Measurements from ENCODE around the gene C3orf33. TPM values are rescaled to one million over a fixed set of nuclear protein-coding genes. Genes with fewer than 3 reads are reported as not detected.

The C3orf33 gene
- total RNA-seq, 1 donor from 2014 or later, result 2.0 TPM

DNA sequence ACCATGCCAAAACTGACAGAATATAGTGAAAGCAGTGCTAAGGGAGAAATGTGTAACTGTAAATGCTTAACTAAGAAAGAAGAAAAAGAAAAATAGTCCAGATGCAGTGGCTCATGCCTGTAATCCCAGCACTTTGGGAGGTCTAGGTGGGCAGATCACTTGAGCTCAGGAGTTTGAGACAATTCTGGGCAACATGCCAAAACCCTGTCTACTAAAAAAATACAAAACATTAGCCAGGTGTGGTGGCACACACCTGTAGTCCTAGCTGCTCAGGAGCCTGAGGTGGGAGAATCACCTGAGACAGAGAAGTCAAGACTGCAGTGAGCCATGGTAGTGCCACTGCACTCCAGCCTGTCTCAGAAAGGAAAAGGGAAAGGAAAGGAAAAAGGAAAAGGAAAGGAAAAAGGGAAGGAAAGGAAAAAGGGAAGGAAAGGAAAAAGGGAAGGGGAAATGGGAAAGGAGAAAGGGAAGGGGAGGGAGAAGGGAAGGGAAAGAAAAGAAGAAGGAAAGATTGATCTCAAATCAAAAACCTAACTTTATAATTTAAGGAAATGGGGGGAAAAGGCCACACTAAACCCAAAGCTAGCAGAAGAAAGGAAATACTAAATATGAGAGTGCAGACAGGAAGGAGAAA lies 20.3 kb downstream of the C3orf33 start:
- no peak for DNase-seq

GRCh38 chr3:155782390-155782953 lies 23.6 kb downstream of the C3orf33 start:
- no peak for DNase-seq

- no peak for DNase-seq
These were observed 25.8 kb downstream of the C3orf33 start for GRCh38 chr3:155780291-155780690.

DNA sequence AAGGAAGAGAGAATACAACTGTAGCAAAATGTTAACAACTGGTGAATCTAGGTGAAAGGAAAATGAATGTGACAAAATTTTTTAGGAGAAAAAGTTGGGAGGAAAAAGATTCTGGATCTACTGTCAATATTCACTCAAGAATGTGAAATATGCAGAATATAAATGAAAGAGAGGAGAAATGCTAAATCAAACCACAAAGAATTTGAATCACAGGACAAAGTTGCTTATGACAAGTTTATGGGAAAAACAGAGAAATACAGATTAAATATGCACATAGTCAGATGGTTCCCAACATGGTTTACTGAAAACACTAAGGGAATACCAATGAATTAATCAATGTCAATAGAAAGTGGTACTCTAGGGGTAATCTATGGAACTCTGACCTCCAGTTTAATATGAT lies 27.6 kb downstream of the C3orf33 start:
- DNase-seq, result no peak

DNA sequence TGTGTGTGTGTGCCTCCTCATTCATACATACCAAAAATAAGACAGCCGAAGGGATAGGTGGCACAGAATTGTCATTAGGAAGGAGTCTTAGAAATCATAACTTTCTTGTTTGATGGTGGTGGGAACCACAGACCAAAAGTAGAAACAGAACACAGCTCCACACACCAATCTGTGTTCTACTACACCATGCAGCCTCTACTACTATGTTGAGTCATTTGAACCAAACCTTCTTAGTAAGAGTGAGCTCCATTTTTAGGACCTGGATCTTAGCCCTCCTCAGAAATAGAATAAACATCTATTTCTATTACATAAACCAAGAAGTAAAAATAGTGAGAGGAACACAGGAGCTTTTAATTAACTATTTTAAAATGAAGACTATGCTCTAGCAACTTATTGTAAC lies 33.3 kb downstream of the C3orf33 start:
- DNase-seq, result no peak

GRCh38 chr3:155771126-155771525 lies 35.0 kb downstream of the C3orf33 start:
- DNase-seq, result no peak

DNA sequence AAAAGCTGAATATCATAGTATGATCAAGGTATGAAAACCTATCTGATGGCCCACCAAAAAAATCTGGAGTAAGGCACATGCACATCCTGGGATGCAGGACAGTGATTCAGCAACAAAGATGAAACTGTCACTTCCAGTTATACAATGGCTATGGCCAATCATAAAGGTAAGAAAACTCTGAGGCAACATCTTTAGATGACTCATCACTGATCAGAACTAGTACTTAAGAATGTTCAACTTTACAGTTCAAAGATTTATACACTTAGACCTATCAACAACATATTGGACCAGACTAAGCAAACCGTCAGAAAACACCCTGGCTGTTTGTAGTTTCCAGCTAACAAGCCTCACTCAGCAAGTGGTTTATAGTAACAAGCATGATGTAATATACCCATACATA lies 39.9 kb downstream of the C3orf33 start:
- no peak for DNase-seq

DNA sequence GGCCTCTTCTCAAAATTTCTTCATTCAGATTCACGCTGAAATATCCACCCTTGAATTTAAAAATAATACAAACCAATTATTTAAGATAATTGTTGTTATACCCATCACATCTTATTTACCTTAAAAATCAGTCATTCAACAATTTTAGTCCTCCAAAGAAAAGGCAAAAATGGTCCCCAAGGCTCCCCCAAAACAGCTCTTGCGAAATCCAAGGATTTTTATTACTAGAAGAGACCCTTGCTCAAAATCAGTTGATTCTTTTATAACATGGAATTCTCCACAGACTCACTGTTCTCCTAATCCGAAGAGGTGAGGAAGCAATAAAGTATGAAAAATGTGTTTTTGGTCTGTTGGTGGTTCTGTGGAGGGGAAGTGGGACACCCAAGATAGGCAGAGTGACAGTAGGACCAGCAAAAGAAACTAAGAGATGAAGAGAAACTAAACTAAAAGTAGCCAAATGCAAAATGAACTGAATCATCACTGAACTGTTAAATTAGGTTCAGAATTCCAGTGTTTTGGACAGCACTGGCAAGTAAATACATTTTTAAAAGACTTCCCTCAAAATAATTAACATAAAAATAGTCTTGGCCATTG lies 42.1 kb downstream of the C3orf33 start:
- DNase-seq, result no peak

GRCh38 chr3:155760653-155761052 lies 45.4 kb downstream of the C3orf33 start:
- no peak for DNase-seq

DNA sequence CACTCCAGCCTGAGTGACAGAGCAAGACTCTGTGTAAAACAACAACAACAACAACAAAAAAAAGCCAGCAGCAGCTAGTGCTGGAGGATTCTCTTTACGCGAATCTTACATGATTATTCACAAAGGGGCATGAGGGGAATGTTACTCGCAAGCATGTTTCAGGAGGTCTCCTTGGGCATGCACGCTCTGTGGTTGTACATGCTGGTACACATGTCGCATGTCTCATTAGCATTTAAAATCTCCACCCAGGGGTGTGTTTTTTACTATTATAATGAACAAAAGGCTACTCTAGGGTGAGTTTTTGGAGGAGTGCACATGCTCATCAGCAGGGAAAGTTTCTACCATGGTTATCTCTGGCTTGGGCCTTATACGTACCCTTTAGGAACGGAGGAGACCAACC lies 48.5 kb downstream of the C3orf33 start:
- DNase-seq, result no peak

DNA sequence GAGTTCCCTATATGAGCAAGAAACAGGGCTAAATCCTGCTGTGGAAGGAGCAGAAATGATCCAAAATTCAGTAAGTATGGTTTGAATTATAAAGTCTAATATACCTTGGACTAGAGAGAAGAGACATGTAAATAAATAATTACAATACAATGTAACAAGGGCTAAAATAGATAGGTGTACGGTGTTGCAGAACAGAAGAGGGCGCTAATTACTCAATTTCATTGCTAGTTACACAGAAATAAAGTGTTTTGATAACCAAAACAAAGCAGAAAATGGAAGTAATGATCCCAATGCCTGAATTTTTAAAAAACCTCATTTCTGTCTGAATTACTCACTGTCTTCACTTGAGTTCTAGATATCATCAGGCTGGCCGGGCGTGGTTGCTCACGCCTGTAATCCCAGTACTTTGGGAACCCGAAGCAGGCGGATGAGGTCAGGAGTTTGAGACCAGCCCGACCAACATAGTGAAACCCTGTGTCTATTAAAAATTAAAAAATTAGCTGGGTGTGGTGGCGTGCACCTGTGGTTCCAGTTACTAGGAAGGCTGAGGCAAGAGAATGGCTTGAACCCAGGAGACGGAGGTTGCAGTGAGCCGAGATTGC lies 52.9 kb downstream of the C3orf33 start:
- peak; percentile 61 for DNase-seq

DNA sequence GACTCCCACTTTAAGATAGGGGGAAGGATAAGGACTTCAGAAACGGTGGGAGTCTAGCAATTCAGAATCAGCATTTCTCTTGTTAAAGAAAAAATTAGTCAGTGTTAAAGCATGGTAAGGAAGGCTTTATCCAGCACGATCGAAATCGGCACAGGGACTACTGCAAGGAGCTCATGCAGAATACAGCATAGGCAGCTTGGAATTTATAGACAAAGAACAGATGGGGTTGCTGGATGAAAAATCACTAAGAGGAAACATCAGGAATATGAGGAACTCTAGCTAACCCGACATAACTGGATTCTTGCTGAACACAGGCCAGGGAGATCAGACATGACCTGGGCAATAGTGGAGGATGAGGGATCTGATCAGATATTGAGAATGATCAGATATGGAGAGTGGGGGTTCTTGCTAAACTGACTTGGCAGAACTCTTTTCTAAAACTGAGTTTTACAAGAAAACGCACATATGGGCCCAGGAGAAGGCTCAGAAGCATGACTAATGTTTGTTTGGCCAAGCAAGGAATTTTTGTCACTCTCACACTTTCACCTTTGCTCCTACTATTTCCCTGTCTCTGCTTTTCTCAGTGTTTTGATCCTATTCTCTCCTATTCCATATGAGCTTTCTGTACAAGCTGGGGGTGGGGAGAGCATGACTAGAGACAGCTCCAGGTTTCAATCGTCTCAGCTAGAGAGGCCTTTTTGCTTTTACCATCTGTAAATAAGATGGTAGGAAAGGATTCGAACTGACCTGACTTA lies 57.3 kb downstream of the C3orf33 start:
- DNase-seq, result no peak

GRCh38 chr3:155747946-155748290 lies 58.2 kb downstream of the C3orf33 start:
- DNase-seq, result no peak

DNA sequence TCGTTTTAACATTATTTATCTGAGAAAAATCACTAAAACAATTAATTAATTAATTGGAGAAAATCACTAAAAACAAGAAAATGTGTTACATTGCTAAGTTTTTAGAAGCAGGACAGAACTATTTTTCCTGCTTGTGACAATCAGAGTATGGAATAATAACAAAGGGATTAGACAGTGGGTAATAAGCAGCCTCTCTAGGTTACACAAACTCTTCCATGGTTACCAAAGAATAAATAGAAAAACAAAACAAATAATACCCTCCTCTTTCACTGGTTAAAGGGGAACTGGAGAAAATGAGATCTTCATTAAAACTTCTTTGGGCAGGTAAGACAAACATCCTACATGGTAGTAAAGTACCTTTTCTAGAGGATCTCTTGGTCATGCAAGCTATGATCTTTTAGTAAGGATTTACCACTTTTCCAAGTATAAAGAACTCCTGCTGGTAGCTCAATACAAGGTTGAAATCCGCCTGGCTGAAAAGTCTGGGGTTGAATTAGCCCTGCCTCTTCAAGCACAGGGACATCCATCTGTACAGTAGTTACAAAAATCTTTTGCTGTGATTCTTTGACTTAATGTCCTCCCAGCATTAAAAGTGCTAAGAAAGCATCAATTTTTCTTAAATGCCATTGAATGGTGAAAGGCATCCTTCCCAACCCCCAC lies 58.7 kb downstream of the C3orf33 start:
- DNase-seq, result no peak

GRCh38 chr3:155746703-155747102 lies 59.4 kb downstream of the C3orf33 start:
- no peak for DNase-seq

GRCh38 chr3:155745795-155746550 lies 60.1 kb downstream of the C3orf33 start:
- peak; percentile 37 for DNase-seq

- DNase-seq, result peak; percentile 68
These were observed 61.3 kb downstream of the C3orf33 start, which contains the start of gene PLCH1 for GRCh38 chr3:155744626-155745324. Gene PLCH1 (minus strand): TSS chr3:155745071. CDS start chr3:155704224, 40,847 bp downstream.

GRCh38 chr3:155744010-155744625 lies 62.0 kb downstream of the C3orf33 start:
- peak; percentile 40 for DNase-seq

DNA sequence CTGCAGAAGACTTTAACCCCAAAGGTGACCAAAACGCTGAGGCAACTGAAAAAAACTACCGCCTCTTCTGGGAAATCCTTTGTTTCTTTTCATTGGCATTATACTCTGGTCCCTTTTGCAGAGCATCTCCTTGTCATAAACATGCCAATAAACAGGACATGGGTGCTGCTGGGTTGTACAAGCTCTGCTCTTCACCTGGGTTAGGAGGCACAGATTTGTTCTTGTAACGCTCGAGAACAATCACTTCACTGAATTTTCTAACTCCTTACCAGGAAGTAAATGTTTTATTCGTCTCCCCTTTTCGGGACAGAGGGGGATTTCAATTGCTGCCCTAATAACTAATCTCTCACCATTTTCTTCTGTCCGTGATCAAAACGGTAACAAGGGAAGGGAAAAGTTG lies 62.5 kb downstream of the C3orf33 start:
- DNase-seq, result peak; percentile 13

GRCh38 chr3:155742349-155742965 lies 63.6 kb downstream of the C3orf33 start:
- DNase-seq, result no peak
